H1 (cell line): ENCODE data around the gene CYP2A13. TPM values are rescaled to one million over a fixed set of nuclear protein-coding genes. Genes with fewer than 3 reads are reported as not detected.
"Not testable (repeated sequence)": the region's sequence is repeated elsewhere in the genome, so short reads cannot be mapped to it uniquely, and the experiment has no call there.

Source experiments
- CTCF ChIA-PET: fragments of 300-600 bp; sonication (Branson Sonifier 250); formaldehyde crosslinking; loops from one replicate; lab custom pipeline; 2021; ENCODE audit not compliant: partially characterized antibody; lab: Charles Lee
- POLR2A ChIA-PET: fragments of 300-600 bp; sonication (Branson Sonifier 250); formaldehyde crosslinking; loops from one replicate; lab custom pipeline; 2021; ENCODE audit warnings: inconsistent platforms; ENCODE audit not compliant: partially characterized antibody; lab: Charles Lee
- DNase-seq, 2 experiments: peaks; one replicate each; pipeline versions ENCODE4 v3.0.0 to v3.0.0-alpha.2; 2010 to 2022; ENCODE audit warnings: low spot score in 2 of 2, low read depth in 1 of 2, mixed read lengths in 1 of 2
- FAIRE-seq: peaks from 2 replicates; lab custom pipeline; 2011; peaks lifted over from hg19 to GRCh38; lab: Jason Lieb, UNC
- H2AFZ ChIP-seq: 2 replicates; pipeline ENCODE4 v1.8.1; 2012; ENCODE audit warnings: low read length, inconsistent platforms
- H2AK5ac ChIP-seq: 2 replicates; pipeline ENCODE4 v1.6.1; 2013; ENCODE audit warnings: low read depth, low read length
- H2BK120ac ChIP-seq: replicated peaks from 2 replicates; pipeline ENCODE3; 2013; ENCODE audit warnings: low read depth, low read length, inconsistent platforms
- H2BK12ac ChIP-seq: 2 replicates; pipeline ENCODE4 v1.6.1; 2013; ENCODE audit warnings: low read depth, low read length
- H2BK15ac ChIP-seq: 2 replicates; pipeline ENCODE4 v1.6.1; 2013; ENCODE audit warnings: low read length
- H2BK20ac ChIP-seq: 2 replicates; pipeline ENCODE4 v1.6.1; 2013; ENCODE audit warnings: low read length
- H2BK5ac ChIP-seq: 2 replicates; pipeline ENCODE4 v1.6.1; 2013; ENCODE audit warnings: low read depth, low read length
- H3K14ac ChIP-seq: 2 replicates; pipeline ENCODE4 v1.6.1; 2013; ENCODE audit warnings: inconsistent platforms; ENCODE audit not compliant: insufficient read length
- H3K18ac ChIP-seq: 2 replicates; pipeline ENCODE4 v1.6.1; 2013; ENCODE audit warnings: low read length; ENCODE audit errors: extremely low read depth
- H3K23ac ChIP-seq: 2 replicates; pipeline ENCODE4 v1.6.1; 2013; ENCODE audit warnings: inconsistent platforms; ENCODE audit not compliant: insufficient read length
- H3K23me2 ChIP-seq: 2 replicates; pipeline ENCODE4 v1.6.1; 2013; ENCODE audit warnings: low read depth, low read length
- H3K27ac ChIP-seq: 2 replicates; pipeline ENCODE4 v1.6.1; 2011; ENCODE audit warnings: low read depth, low read length, inconsistent platforms
- H3K27me3 ChIP-seq, 4 experiments: replicated peaks in 1 of 4; 1 replicate in 1 of 4; 2 replicates in 3 of 4; pipeline versions ENCODE4 v1.6.1 to v1.8.1; 2011 to 2013; ENCODE audit warnings: low read length in 3 of 4, mild to moderate bottlenecking in 3 of 4, inconsistent platforms in 2 of 4, mixed read lengths in 2 of 4, moderate library complexity in 1 of 4; ENCODE audit not compliant: control insufficient read depth in 3 of 4, insufficient read depth in 3 of 4; ENCODE audit errors: extremely low read depth in 1 of 4
- H3K36me3 ChIP-seq, 4 experiments: 2 replicates each; pipeline versions ENCODE4 v1.6.1 to v1.8.1; 2011 to 2013; ENCODE audit warnings: mild to moderate bottlenecking in 4 of 4, low read length in 3 of 4, moderate library complexity in 2 of 4, control low read depth in 1 of 4, inconsistent platforms in 1 of 4; ENCODE audit not compliant: insufficient read depth in 4 of 4, control insufficient read depth in 2 of 4
- H3K4ac ChIP-seq: replicated peaks from 2 replicates; pipeline ENCODE3; 2013; ENCODE audit warnings: low read length, low read depth, mixed read lengths, inconsistent platforms; ENCODE audit not compliant: insufficient read length
- H3K4me1 ChIP-seq, 4 experiments: replicated peaks in 1 of 4; 1 replicate in 1 of 4; 2 replicates in 3 of 4; pipeline versions ENCODE4 v1.6.1 to v1.8.1; 2011 to 2013; ENCODE audit warnings: low read length in 3 of 4, inconsistent platforms in 2 of 4, mixed read lengths in 1 of 4; ENCODE audit not compliant: insufficient read depth in 4 of 4, control insufficient read depth in 3 of 4
- H3K4me2 ChIP-seq, 2 experiments: 2 replicates each; pipeline versions ENCODE4 v1.6.1 to v1.8.1; 2011 to 2013; ENCODE audit warnings: low read depth in 2 of 2, low read length in 2 of 2, control low read depth in 1 of 2, inconsistent platforms in 1 of 2, mild to moderate bottlenecking in 1 of 2; ENCODE audit not compliant: insufficient read depth in 1 of 2
- H3K4me3 ChIP-seq, 4 experiments: fragments of 200-600, 300-600 bp in 1 of 4; sonication (generic), shearing (Covaris generic), sonication (Bioruptor Twin) in 1 of 4; 2 replicates each; pipeline versions ENCODE4 v1.5.1 to v1.8.1; 2011 to 2016; ENCODE audit warnings: low read length in 4 of 4, low read depth in 3 of 4, control low read depth in 2 of 4, inconsistent platforms in 2 of 4, mild to moderate bottlenecking in 2 of 4, mixed read lengths in 1 of 4, moderate library complexity in 1 of 4; ENCODE audit not compliant: insufficient read depth in 2 of 4; ENCODE audit errors: extremely low read depth in 1 of 4
- H3K56ac ChIP-seq: replicated peaks from 2 replicates; pipeline ENCODE3; 2013; ENCODE audit warnings: low read depth, mild to moderate bottlenecking, mixed read lengths, low read length, inconsistent platforms; ENCODE audit not compliant: insufficient read length
- H3K79me1 ChIP-seq: 2 replicates; pipeline ENCODE4 v1.6.1; 2013; ENCODE audit warnings: low read depth, low read length, control low read depth
- H3K79me2 ChIP-seq, 2 experiments: 2 replicates each; pipeline versions ENCODE4 v1.6.1 to v1.8.1; 2012 to 2013; ENCODE audit warnings: low read length in 2 of 2, mild to moderate bottlenecking in 2 of 2, inconsistent platforms in 1 of 2; ENCODE audit not compliant: insufficient read depth in 2 of 2, control insufficient read depth in 1 of 2
- H3K9ac ChIP-seq, 4 experiments: replicated peaks in 1 of 4; 1 replicate in 1 of 4; 2 replicates in 3 of 4; pipeline versions ENCODE4 v1.6.1 to v1.8.1; 2011 to 2013; ENCODE audit warnings: low read depth in 3 of 4, low read length in 3 of 4, control low read depth in 2 of 4, mild to moderate bottlenecking in 2 of 4, moderate library complexity in 2 of 4, inconsistent platforms in 1 of 4; ENCODE audit errors: extremely low read depth in 1 of 4
- H3K9me3 ChIP-seq, 2 experiments: 2 replicates each; pipeline versions ENCODE4 v1.6.1 to v1.8.1; 2012 to 2013; ENCODE audit warnings: mild to moderate bottlenecking in 2 of 2, moderate library complexity in 2 of 2, control low read depth in 1 of 2, inconsistent platforms in 1 of 2, low read depth in 1 of 2, low read length in 1 of 2, mixed read lengths in 1 of 2; ENCODE audit not compliant: insufficient read depth in 2 of 2
- H4K20me1 ChIP-seq, 2 experiments: replicated peaks in 1 of 2; 2 replicates each; pipeline versions ENCODE3 to v1.8.1; 2011 to 2013; ENCODE audit warnings: inconsistent platforms in 2 of 2, low read length in 2 of 2, mild to moderate bottlenecking in 1 of 2; ENCODE audit not compliant: insufficient read depth in 2 of 2, control insufficient read depth in 1 of 2
- H4K5ac ChIP-seq: 2 replicates; pipeline ENCODE4 v1.6.1; 2013; ENCODE audit warnings: low read length, low read depth, mixed read lengths, inconsistent platforms; ENCODE audit not compliant: insufficient read length
- H4K8ac ChIP-seq: 2 replicates; pipeline ENCODE4 v1.8.0; 2013; ENCODE audit warnings: mild to moderate bottlenecking, moderate library complexity, low read length, inconsistent platforms; ENCODE audit not compliant: insufficient read depth; ENCODE audit errors: extremely low read depth
- H4K91ac ChIP-seq: replicated peaks from 2 replicates; pipeline ENCODE3; 2013; ENCODE audit warnings: low read length, mixed read lengths, inconsistent platforms; ENCODE audit not compliant: insufficient read length
- WGBS, 2 experiments: shearing (Covaris generic) in 1 of 2; methylation state at CpG; one replicate each; pipeline versions ENCODE4 v1.1.6 to v1.1.7; 2013 to 2015; ENCODE audit warnings: low lambda C conversion rate in 2 of 2, mixed read lengths in 2 of 2, inconsistent platforms in 1 of 2, low coverage in 1 of 2, missing lambda C conversion rate in 1 of 2; ENCODE audit not compliant: insufficient replicate concordance in 2 of 2, insufficient coverage in 1 of 2, insufficient read length in 1 of 2; ENCODE audit errors: extremely low coverage in 1 of 2, missing lambda C conversion rate in 1 of 2; 5-methylcytosine and 5-hydroxymethylcytosine counted together
- polyA plus RNA-seq, 7 experiments: library from polyadenylated mRNA; depleted of rRNA in 3 of 7; stranded (reverse) in 5 of 7; unstranded in 2 of 7; fragments of >200 nt in 5 of 7; fragments of 200-250 nt in 2 of 7; gene quantifications; 1 replicate in 5 of 7; 2 replicates in 1 of 7; 4 replicates in 1 of 7; pipeline versions ENCODE4 v1.2.1 to v1.2.3, GENCODE V29; 2011 to 2013; ENCODE audit warnings: missing spikeins in 2 of 7, mixed read lengths in 2 of 7
- total RNA-seq: library from RNA; stranded (reverse); fragmentation: NEBNext Ultra II Directional; extraction: Animal tissue kit (Norgen Biotek cat#: 25700); gene quantifications from 2 replicates; pipeline ENCODE4 v1.2.1, GENCODE V29; 2021

CYP2A13 gene
- total and polyA plus RNA-seq, 2 of the 8 experiments (the other 6 are each of a cell fraction or from before 2014, with no cell fraction given), result 0.60 to 0.63 TPM

GRCh38 chr19:41102210-41102609 is 14.0 kb downstream of the CYP2A13 start:
- H4K8ac ChIP-seq, CTCF ChIA-PET, DNase-seq: not testable (repeated sequence)

More at GRCh38 chr19:41102210-41102609, 14.0 kb downstream of the CYP2A13 start:
- H3K14ac ChIP-seq, H3K4me1 ChIP-seq, H2BK15ac ChIP-seq, H3K79me2 ChIP-seq, H3K23me2 ChIP-seq, H3K36me3 ChIP-seq, POLR2A ChIA-PET, H2BK120ac ChIP-seq, H2AFZ ChIP-seq, H2AK5ac ChIP-seq, H3K18ac ChIP-seq, H2BK5ac ChIP-seq, H3K23ac ChIP-seq, H3K79me1 ChIP-seq, H3K56ac ChIP-seq, H4K5ac ChIP-seq, H3K27ac ChIP-seq, H3K27me3 ChIP-seq, H4K91ac ChIP-seq, H2BK20ac ChIP-seq, H2BK12ac ChIP-seq, H3K4me3 ChIP-seq, H3K4me2 ChIP-seq, H3K4ac ChIP-seq, H3K9ac ChIP-seq, FAIRE-seq, H4K20me1 ChIP-seq: not testable (repeated sequence)
- H3K9me3 ChIP-seq, result peaks cover 8 to 20% of the 10 kb centered on the region in 2 experiments; a peak in 2 of 4 replicates
- 88% methylated on average over 1 of the region's 1 CpG; no CpG with 5 or more reads in 1 of the 2 experiments for WGBS, 2 experiments
